ENCODE data around the gene DES.

GRCh38 chr2:219467736-219468075, 49.5 kb downstream of the DES start:
- TF ChIP-seq PAX5 (IDR thresholded peaks at IDR 0.05; ENCODE audit: insufficient read depth, low read length, severe bottlenecking) (no peak), POLR2A (IDR thresholded peaks at IDR 0.05; ENCODE audit: low read depth, low read length) (no peak), TAF1 (IDR thresholded peaks at IDR 0.05; ENCODE audit: low read depth, low read length) (no peak), POLR2AphosphoS5 (IDR thresholded peaks at IDR 0.05; ENCODE audit: low read depth, low read length) (no peak), SPI1 (IDR thresholded peaks at IDR 0.05; ENCODE audit: low read depth, low read length) (no peak), POU2F2 (IDR thresholded peaks at IDR 0.05; ENCODE audit: low read depth, low read length) (no peak)

All from GM12891 (cell line).